HG03432 (cell line): Measurements from ENCODE around the gene RCAN3.
"Not testable (repeated sequence)": the region's sequence is repeated elsewhere in the genome, so short reads cannot be mapped to it uniquely, and the experiment has no call there.

Source experiments
- ATAC-seq: cut with Tn5 transposase; IDR thresholded peaks from one replicate; pipeline ENCODE4 v1.9.1; 2021; ENCODE audit warnings: mild to moderate bottlenecking, moderate library complexity; ENCODE audit not compliant: unreplicated experiment

RCAN3 gene

DNA sequence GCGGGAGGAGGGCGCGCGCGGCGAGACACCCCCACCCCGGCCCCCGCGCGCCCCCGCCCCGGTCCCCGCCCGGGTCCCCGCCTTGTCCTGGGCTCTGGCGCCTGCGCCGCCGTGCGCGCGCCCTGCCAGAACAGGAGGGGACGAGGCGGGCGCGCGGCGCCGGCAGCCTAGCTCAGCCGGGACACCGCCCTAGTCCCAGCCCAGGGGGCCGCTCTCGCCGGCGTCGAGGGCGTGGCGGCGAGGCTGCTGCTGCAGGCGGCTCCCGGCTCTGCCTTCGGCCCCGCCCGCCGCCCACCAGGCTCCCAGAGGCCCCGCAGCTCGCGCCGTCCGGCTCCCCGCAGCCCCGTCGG, at the start of gene RCAN3:
Gene RCAN3 (plus strand): TSS at position 128 of the 350 bp plus-strand sequence. CDS start 11,537 bp downstream, outside the sequence.
- ATAC-seq: peak; percentile 62

DNA sequence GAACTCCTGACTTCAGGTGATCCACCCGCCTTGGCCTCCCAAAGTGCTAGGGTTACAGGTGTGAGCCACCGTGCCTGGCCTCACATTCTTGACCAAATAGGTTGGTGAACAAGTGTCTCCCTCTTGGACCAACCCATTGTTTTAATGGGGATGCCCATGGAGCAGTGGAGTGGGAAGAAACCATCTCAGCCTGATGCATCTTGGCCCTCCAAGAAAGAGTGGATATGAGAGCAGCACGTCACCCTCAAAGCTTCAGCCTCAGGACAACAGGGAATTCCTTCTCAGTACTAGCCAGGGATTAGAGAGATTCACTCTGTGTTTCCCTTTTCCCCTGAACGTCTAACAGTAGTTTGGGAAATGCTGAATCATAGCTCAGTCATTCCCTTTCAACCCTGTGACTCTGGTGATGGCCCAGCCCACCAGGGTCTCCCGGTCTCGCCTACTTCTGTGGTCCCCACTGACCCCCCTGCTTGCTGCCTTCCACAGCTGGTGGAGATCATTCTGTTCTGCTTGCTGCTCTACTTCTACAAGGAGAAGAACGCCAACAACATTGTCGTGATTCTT, 49.6 kb upstream of the RCAN3 start:
- no peak for ATAC-seq

DNA sequence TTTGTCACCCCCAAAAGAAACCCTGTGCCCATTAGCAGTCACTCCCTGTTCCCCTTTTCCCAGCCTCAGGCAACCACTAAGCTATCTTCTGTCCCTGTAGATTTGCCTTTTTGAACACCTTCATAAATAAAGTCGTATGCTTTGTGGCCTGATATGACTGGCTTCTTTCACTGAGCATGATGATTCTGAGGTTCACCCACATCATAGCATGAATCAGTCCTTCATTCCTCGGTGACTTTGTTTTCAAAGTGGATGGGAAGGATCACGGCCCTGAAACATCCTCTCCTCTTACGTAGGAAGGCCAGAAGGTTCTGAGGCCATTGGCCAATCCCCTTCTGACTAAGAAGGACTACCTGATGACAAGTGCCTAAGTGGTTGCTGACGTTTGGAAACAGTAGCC, 48.0 kb upstream of the RCAN3 start:
- ATAC-seq: no peak

DNA sequence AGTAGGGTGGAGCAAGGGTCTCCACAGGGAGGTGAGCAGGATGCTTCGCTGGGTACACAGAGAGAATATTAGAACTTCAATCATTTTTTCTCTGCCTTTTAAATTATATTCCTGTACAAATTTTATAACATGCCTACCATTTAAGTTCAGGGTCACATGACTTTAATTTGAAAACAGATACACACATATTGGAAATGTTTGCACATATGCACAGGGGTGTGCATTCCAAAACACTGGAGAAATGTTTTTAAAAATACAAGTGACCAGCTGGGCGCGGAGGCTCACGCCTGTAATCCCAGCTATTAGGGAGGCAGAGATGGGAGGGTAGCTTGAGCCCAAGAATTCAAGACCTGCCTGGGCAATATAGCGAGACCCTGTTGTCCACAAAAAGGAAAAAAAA, 47.4 kb upstream of the RCAN3 start:
- ATAC-seq: no peak

DNA sequence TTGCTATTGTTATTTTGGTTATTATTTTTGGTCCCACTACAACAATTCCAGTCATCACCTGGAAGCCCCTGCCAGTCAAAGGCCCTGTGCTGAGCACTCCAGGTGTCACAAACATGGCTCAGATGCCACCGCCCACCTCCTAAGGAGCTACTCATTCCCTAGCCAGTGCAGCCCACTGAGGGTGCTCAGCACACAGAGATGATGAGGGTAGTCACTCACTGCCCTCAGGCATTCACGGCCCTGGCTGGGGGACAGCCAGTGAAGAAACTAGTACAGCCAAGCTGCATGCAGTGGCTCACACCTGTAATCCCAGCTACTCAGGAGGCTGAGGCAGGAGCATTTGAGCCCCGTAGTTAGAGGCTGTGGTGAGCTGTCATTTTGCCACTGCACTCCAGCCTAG, 44.8 kb upstream of the RCAN3 start:
- no peak for ATAC-seq

- no peak for ATAC-seq
Measured at GRCh38 chr1:24459551-24460266, 42.9 kb upstream of the RCAN3 start.

DNA sequence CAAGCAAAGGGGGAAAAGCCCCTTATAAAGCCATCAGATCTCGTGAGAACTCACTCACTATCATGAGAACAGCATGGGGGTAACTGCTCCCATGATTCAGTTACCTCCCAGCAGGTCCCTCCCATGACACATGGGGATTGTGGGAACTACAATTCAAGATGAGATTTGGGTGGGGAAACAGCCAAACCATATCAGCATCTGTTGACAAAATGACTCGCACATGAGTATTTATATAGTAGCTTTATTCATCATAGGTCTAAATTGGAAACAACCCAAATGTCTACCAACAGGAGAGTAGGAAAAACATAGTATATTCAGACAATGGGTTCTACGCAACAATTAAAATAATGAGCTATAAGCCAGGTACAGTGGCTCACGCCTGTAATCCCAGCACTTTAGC, 40.5 kb upstream of the RCAN3 start:
- not testable (repeated sequence) for ATAC-seq

GRCh38 chr1:24463776-24464735, 38.6 kb upstream of the RCAN3 start:
- ATAC-seq: no peak

DNA sequence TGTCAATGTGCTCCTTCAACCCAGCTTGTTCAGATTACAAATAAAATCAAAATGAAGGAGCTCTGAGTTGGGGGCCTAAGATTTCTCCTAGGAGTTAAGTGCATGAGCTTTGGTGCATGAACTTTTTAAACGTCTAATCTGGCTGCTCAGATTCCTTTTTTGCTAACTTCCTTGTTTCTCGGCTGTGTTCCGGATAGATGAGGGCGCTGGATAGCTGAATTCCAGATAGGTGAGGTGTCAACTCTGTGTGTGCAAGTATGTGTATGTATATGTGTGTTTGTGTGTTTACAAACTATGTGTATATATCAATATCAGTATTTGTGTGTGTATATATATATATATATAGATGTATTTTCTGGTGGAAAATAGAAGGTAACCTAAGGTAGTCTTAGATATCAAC, 37.5 kb upstream of the RCAN3 start:
- ATAC-seq: no peak

DNA sequence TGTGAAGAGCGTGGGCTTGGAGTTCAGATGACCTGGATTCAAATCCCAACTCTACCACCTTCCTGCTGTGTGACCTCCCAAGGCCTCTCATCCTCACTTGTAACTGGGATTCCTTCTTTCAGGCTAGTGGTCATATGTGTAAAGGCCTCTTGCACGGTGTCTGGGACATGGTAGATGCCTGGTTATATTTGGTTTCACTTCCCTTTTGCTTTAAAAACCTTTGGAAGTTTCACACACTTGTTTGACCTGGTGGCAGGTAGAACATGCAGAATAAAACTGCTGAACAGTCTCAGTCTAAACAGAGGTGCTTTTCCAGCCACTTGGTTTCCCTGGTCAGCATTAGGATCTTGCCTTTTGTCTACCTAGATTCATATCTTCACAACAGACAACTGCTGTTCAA, 37.0 kb upstream of the RCAN3 start:
- no peak for ATAC-seq

DNA sequence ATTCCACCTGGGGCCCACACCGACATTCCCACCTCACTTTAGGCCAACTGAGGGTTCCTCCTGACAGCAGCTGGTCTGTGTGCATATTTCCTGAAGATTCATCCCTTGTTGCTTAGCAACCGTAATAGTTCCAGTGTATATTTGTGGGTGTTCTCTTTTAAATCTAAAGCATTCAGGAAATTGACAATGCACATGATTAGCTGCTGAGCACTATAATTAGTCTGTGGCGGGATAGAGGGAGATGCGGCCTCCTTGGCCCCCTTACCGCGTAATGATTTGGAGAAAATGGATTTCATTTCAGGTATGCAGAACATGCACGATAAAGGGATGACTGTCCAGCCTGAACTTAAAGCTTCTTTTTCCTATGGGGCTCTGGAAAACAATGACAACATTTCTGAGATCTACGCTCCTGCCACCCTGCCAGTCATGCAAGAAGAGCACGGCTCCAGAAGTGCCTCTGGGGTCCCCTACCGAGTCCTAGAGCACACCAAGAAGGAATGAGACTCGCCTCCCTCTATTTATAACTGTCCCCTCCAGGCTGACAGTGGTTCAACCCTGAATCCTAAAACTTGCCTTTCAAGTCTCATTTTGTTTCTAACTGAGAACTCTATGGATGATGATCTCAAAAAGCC, 33.8 kb upstream of the RCAN3 start:
- no peak for ATAC-seq

GRCh38 chr1:24470592-24470991, 32.0 kb upstream of the RCAN3 start:
- no peak for ATAC-seq

DNA sequence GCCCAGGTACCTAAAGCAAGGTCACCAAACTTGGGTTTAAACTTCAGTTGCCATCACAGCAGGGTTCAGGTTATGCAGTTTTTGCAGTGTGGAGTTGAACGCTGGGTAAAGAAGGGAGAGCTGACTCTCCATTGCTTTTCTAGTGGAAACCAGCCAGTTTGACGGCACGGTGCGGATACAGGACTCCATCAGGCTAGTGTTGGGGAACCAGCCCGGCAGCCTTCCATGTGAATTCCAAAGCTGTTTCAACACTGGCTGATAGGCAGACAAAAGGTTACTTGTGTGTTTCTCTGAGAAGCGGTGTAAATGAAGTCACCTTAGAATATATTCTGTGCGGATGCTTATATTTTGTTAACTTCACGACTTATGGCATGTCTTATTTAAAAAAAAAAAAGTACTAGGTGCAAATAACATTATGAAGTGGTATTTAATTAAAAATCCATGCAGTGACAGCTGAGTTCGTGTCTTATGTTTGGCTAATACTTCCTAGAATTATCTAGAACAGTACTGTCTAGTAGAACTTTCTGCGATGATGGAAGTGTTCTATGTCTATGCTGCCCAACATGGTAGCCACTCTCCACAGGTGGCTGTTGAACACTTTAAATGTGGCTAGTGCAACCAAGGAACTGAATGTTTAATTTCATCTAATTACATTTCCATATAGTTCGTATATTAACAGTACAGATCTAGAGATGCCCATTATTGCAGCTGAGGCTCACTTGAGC, 29.9 kb upstream of the RCAN3 start:
- ATAC-seq: no peak

DNA sequence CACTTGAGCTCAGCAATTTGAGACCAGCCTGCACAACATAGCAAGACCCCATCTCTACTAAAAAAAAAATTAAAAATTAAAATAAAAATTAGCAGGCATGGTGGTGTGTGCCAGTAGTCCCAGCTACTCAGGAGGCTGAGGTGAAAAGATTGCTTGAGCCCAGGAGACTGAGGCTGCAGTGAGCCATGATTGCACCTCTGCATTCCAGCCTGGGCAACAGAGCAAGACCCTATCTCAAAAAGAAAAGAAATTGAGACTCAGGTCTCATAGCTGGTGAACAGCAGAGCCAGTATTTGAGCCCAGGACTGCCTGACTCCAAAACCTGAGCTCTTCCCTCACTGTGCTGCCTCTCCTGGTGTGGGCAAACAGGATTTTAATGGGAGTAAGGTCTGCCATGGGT, 28.4 kb upstream of the RCAN3 start:
- ATAC-seq: no peak

DNA sequence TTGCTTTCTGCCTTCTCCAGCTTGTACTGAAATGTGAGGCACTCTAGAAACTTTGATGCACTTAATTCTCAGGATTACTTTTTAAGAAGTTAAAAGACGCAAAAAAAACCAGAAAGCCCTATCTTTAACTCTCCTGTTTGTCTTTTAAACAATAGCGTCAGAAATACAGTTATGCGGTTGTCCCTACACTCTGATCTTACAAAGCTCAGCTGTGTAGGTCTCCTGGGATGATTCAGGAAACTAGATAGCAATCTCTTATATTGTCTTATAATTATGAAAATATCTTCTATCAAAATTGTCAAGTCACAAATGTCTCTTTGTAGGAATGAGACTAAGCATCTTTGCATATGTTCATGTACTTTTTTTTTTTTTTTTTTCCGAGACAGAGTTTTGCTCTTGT, 26.9 kb upstream of the RCAN3 start:
- no peak for ATAC-seq

DNA sequence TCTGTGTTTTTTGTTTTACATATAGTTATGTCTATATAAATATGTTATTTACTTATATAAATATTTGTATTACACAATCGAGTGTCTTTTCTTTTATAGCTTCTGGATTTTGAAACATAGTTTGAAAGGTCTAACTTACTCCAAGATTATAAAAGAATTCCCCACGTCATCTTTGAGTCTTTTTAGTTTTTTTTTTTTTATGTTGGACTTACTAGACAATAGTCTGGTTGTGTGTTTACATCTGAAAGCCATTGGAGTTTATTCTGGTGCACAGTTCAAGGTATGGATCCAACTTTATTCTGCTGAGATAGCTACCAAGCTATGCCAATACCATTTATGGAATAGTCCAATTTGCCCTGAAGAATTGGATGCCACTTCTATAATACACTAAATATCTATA, 26.1 kb upstream of the RCAN3 start:
- no peak for ATAC-seq

DNA sequence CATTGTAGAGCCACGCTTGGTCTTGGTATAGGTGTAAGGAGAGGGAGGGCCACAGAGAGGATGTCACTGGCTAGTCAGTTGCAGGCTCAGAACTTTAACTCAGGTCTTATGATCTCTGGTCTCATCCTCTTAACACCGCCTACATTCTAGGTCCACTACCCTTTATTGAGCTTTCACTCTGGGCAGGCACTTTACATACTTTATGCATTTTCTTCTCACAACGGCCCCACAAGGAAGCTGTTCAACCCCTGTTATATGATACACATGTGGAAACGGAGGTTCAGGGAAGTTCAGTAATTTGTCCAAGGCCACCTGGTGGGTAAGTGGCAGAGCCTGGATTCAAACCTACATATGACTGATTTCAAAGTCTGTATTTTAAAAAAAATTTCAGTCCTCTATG, 25.3 kb upstream of the RCAN3 start:
- no peak for ATAC-seq

DNA sequence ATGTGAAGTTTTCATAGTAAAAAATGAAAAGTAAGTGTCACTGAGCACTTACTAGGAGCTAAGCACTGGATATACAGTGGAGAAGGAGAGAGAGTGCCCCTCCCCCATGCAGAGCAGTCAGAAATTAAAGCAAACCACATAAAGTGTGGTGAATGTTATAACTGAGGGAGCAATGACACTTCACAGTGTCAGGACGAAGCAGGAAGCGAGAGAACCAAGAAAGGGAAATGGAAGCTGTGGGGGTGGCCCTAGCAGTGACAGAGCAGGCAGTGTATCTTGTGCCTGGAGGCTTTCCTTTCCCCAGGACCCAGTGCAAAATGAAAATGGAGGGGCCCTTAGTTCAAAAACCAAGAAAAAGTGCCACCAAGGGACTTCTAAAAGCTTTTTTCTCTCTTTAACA, 21.5 kb upstream of the RCAN3 start:
- peak; percentile 59 for ATAC-seq

DNA sequence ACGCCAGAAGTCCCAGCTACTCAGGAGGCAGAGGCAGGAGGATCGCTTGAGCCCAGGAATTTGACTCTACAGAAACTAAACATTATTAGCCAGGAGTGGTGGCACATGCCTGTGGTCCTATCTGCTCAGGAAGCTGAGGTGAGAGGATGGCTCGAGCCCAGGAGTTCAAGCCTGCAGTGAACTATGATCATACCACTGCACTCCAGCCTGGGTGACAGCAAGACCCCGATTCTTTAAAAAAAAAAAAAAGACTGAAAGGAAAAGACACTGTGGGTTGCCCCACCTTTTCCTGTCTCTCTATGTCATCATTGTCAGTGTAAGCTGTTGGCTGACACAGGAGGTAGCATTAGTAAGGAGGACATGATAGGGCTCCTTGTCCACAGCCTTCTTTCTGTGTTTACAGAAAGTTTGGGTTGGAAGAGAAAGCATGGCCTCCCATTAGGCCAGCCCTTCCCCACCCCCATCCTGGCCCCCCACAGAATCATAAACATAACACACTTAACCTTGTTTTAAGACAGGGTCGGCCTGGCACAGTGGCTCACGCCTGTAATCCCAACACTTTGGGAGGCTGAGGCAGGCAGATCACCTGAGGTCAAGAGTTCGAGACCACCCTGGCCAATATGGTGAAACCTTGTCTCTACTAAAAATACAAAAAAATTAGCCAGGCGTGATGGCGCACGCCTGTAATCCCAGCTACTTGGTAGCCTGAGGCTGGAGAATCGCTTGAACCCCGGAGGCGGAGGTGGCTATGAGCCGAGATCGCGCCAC, 20.6 kb upstream of the RCAN3 start:
- ATAC-seq: no peak

GRCh38 chr1:24483441-24483840, 19.2 kb upstream of the RCAN3 start:
- no peak for ATAC-seq
